Astrocyte (in vitro differentiated cells and primary cell): ENCODE results near the gene INTS6.

Experiments
- CTCF ChIP-seq: IDR thresholded peaks from 2 replicates; pipeline ENCODE4 v1.5.1; 2011; ENCODE audit warnings: low read depth, mild to moderate bottlenecking, inconsistent platforms, low read length, moderate library complexity; ENCODE audit not compliant: insufficient read depth
- EZH2 ChIP-seq: IDR thresholded peaks from 2 replicates; pipeline ENCODE4 v1.6.1; 2012; ENCODE audit warnings: mild to moderate bottlenecking, low read length, inconsistent platforms; ENCODE audit not compliant: insufficient read depth

GRCh38 chr13:51313619-51314018 is 139.2 kb downstream of the INTS6 start:
- TF ChIP-seq EZH2 (no peak), CTCF (no peak)
